ENCODE results near the gene RHBG.
A peak's percentile ranks its signal among the peaks of the same experiment; 100 is the strongest.

Gene RHBG

GRCh38 chr1:156409439-156409838, 40.4 kb downstream of the RHBG start:
- no peak for DNase-seq

GRCh38 chr1:156410238-156410637, 41.2 kb downstream of the RHBG start:
- no peak for DNase-seq

- no peak for DNase-seq
These were observed 41.7 kb downstream of the RHBG start for GRCh38 chr1:156410740-156411139.

- no peak for DNase-seq
These were observed 43.8 kb downstream of the RHBG start for GRCh38 chr1:156412653-156413321.

- DNase-seq, result no peak
These were observed 44.6 kb downstream of the RHBG start for GRCh38 chr1:156413391-156414246.

GRCh38 chr1:156414461-156415064, 45.6 kb downstream of the RHBG start:
- DNase-seq, result no peak

- no peak for DNase-seq
These were observed 48.0 kb downstream of the RHBG start for GRCh38 chr1:156416993-156417392.

- DNase-seq, result no peak
These were observed 48.5 kb downstream of the RHBG start for GRCh38 chr1:156417401-156418020.

GRCh38 chr1:156418416-156419070, 49.5 kb downstream of the RHBG start:
- no peak for DNase-seq

- DNase-seq, result peak; percentile 21 to 30
These were observed 50.8 kb downstream of the RHBG start for GRCh38 chr1:156419854-156420204.

- peak; percentile 30 to 41 for DNase-seq
These were observed 51.4 kb downstream of the RHBG start for GRCh38 chr1:156420205-156421061.

- DNase-seq, result peak; percentile 53 to 67
These were observed 52.3 kb downstream of the RHBG start for GRCh38 chr1:156421062-156421938.

- no peak for DNase-seq
These were observed 53.1 kb downstream of the RHBG start for GRCh38 chr1:156421939-156422601.

GRCh38 chr1:156422602-156423091, 53.6 kb downstream of the RHBG start:
- no peak for DNase-seq

- DNase-seq, result no peak
These were observed 54.7 kb downstream of the RHBG start for GRCh38 chr1:156423422-156424352.

GRCh38 chr1:156424806-156425432, 55.9 kb downstream of the RHBG start:
- DNase-seq, result no peak

- no peak for DNase-seq
These were observed 56.9 kb downstream of the RHBG start for GRCh38 chr1:156425943-156426342.

GRCh38 chr1:156427957-156428356, 58.9 kb downstream of the RHBG start:
- DNase-seq, result no peak
